ENCODE results near the gene CIPC.

The CIPC gene, protein sequence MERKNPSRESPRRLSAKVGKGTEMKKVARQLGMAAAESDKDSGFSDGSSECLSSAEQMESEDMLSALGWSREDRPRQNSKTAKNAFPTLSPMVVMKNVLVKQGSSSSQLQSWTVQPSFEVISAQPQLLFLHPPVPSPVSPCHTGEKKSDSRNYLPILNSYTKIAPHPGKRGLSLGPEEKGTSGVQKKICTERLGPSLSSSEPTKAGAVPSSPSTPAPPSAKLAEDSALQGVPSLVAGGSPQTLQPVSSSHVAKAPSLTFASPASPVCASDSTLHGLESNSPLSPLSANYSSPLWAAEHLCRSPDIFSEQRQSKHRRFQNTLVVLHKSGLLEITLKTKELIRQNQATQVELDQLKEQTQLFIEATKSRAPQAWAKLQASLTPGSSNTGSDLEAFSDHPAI

GRCh38 chr14:77097700-77098528, at the start of gene CIPC:
Gene CIPC, plus strand, starts transcription at chr14:77098258. Its CDS starts 7,451 bp downstream, at chr14:77105709.
- DNase-seq = peak; percentile 99

- DNase-seq = no peak
Observed at GRCh38 chr14:77051116-77051515, 46.9 kb upstream of the CIPC start.

GRCh38 chr14:77052281-77053044, 45.6 kb upstream of the CIPC start:
- DNase-seq = no peak

GRCh38 chr14:77053046-77053841, 44.8 kb upstream of the CIPC start:
- peak; percentile 80 for DNase-seq

DNA sequence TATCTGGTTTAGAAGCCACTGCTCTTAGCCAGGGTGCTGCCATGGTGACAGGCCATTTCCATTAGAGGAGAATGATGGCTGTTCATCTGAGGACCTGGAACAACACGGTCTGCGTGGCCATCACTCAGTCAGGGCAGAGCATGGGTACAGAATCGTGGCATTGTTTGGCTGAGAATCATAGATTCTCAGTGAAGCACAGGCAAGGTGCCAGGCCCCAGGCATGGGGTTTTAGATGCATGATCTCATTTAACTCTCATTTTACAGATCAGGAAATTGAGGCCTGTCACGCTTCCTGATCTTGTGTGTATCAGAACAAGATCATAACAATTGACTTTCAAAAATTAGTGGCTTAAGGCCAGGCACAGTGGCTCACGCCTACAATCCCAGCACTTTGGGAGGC, 42.8 kb upstream of the CIPC start:
- DNase-seq = no peak

GRCh38 chr14:77055981-77056380, 42.1 kb upstream of the CIPC start:
- no peak for DNase-seq

DNA sequence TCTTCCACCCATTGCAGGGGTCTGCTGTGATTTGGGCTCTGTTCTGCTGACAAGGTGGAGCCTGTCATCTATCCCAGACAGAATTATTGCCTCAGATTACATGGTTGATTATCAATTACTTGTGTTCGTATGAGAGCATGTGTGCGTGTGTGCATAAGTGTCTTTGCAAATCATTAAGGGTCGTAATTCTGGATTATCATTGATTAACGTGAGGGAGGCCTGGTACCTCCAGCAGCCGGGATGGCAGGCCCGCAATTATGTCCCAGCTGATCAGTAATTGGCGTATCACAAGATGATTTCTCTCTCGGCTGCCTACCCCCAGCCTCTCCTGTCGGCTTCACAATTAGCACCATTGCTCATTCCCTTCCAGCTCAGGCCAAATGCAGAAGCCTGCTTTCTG, 39.9 kb upstream of the CIPC start:
- no peak for DNase-seq

DNA sequence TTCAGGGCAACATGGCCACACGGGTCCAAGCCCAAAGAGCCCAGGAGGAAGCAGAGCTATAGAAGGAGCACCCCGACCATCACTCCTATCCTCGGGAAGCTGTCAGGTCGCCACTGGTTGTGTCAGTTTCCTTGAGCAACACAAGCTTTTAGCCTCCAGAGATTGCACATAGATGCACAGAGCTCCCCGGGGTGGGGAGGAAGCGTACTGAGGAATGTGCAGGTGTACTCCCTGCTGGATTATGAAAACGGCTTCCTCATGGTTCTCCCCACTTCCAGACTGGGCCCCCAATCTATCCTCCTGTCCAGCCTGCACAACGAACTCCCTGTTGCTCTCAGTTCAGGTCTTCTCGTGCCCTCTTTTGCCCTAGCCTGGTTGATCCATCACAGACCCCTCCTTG, 39.3 kb upstream of the CIPC start:
- DNase-seq = no peak

- DNase-seq = peak; percentile 91
Observed at GRCh38 chr14:77059276-77059915, 38.7 kb upstream of the CIPC start.

DNA sequence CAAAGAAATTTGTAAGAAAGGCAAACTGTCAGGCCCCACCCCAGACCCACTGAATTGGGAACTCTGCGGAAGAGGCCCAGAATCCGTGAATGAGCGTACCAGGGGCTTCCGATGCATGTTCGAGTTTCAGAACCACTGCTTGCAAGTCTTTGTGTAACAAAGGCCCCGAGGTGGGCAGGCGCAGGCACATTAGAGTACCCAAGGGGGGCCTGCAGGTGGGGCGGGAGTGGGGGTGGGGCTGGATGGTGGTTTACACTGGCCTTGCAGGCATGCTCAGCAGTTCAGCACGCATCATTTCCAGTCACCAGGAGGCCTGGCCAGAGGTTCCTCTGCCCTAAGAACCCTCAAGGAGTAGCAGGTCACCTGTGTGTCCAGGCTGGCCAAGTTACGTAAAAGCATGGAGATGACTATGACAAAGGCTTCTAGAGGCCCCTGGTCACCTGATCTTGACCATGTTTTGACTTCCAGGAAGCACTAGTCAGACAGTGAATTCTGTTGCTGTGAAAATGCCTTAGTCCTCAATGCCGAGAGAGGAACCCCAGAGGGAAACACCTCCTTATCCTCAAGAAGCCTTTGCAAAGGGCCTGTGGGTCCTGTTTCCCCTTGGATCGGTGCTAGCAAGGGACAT, 36.3 kb upstream of the CIPC start:
- DNase-seq = no peak

DNA sequence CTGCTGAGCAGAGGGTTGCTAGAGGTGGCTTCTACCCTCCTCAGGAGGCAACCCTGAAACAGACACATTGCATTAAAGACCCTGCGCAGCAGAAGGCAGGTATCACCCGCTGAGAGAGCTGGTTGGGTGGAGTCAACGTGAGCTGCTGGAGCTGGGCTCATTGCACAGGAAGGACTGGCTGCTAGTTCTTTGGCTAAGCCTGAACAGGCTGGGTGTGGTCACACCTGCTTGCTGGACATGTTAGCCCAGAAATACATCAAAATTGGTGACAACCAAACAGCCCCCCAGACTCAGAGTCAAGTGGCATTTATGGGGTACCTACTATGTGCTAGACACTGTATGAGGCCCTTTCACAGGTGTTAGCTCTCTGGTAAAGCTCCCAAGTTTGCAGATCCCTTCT, 35.8 kb upstream of the CIPC start:
- no peak for DNase-seq

- DNase-seq = peak; percentile 18
Observed at GRCh38 chr14:77063571-77064171, 34.4 kb upstream of the CIPC start.

GRCh38 chr14:77064521-77065178, 33.4 kb upstream of the CIPC start:
- DNase-seq = no peak

GRCh38 chr14:77065851-77066577, 32.0 kb upstream of the CIPC start:
- no peak for DNase-seq

- no peak for DNase-seq
Observed at GRCh38 chr14:77066578-77067172, 31.4 kb upstream of the CIPC start.

GRCh38 chr14:77067632-77068516, 30.2 kb upstream of the CIPC start:
- DNase-seq = peak; percentile 53

DNA sequence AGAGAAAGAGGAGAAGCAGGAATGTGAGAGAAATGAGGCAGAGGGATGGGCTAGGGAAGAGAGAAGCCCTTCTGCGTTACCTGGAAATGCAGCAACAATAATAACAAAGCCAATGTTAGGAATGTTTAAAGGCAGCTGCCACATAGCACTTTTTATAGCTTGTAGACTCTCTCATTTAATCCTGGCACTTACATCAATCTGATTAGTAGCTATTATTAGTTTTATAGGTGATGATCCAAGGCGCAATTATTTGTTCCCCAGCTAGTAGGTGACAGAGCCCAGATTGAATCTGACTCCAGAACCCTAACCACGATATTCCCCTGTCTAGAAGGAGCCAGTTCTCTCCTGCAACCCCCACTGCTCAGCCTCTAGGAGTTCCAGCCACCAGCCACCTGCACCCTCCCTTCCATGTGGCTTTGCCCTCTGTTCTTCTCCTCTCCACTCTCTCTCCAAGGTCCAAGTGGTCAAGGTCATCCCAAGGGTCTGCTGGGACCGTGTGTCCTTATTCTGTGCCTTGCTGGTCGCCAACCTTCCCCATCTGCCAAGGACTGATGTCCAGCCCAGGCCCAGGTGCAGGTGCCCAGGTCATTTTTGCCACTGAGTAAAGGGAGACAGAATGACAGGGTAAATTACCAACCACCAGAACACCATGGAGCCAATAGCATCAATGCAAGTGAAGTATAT, 29.4 kb upstream of the CIPC start:
- DNase-seq = no peak

GRCh38 chr14:77069551-77069950, 28.5 kb upstream of the CIPC start:
- no peak for DNase-seq

Measured in fibroblast of skin of right biceps (primary cell).